HG03378 (cell line): ENCODE data around the gene PRKCA.

Source experiments
- ATAC-seq: cut with Tn5 transposase; IDR thresholded peaks from one replicate; pipeline ENCODE4 v1.9.1; 2021; ENCODE audit warnings: mild to moderate bottlenecking, moderate library complexity; ENCODE audit not compliant: unreplicated experiment

Gene PRKCA

DNA sequence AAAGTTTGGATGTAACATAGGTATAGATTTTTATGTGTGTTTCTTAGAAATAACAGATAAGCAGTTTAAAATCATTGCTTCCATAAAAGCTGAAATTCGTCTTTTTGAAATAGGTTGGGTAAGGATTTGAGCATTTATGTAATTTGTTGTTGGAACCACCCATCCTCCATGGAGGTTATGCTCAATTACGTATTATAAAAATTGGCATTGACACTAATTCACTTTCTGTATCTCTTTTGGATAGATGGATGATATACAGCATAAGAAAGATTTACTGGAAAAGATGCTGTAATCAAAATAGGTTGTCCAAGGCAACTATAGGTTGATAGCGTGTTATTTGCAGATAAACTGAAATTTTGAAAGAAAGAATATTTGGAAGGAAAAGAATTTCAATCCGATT, 105.5 kb downstream of the PRKCA start:
- no peak for ATAC-seq

DNA sequence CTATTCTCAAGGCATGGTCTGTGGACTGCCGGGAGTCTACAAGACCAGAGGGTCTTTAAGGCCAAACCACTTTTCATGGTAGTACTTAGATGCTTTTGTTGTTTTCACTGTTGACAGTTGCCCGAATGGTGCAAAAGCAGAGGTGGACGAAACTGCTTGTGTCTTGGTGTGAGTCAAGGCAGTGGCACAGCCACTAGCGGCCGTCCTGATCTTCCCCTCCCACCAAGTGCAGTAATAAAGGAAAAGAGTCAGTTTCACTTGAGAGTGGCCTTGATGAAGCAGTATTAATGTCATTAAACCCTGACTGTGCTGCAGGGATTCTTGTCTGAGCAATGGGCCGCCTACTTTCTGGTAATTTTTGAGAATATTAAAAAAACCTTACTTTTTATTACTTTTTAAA, 109.1 kb downstream of the PRKCA start:
- ATAC-seq: no peak

- no peak for ATAC-seq
Observed at GRCh38 chr17:66412857-66413558, 110.6 kb downstream of the PRKCA start.

- no peak for ATAC-seq
Observed at GRCh38 chr17:66413559-66414520, 111.4 kb downstream of the PRKCA start.

GRCh38 chr17:66414561-66415175, 112.3 kb downstream of the PRKCA start:
- ATAC-seq: no peak

GRCh38 chr17:66415366-66416206, 113.2 kb downstream of the PRKCA start:
- ATAC-seq: no peak

GRCh38 chr17:66416207-66416940, 114.0 kb downstream of the PRKCA start:
- no peak for ATAC-seq

GRCh38 chr17:66417300-66417719, 114.9 kb downstream of the PRKCA start:
- ATAC-seq: no peak

- ATAC-seq: no peak
Observed at GRCh38 chr17:66420961-66421371, 118.6 kb downstream of the PRKCA start.

GRCh38 chr17:66422186-66422585, 119.8 kb downstream of the PRKCA start:
- no peak for ATAC-seq

DNA sequence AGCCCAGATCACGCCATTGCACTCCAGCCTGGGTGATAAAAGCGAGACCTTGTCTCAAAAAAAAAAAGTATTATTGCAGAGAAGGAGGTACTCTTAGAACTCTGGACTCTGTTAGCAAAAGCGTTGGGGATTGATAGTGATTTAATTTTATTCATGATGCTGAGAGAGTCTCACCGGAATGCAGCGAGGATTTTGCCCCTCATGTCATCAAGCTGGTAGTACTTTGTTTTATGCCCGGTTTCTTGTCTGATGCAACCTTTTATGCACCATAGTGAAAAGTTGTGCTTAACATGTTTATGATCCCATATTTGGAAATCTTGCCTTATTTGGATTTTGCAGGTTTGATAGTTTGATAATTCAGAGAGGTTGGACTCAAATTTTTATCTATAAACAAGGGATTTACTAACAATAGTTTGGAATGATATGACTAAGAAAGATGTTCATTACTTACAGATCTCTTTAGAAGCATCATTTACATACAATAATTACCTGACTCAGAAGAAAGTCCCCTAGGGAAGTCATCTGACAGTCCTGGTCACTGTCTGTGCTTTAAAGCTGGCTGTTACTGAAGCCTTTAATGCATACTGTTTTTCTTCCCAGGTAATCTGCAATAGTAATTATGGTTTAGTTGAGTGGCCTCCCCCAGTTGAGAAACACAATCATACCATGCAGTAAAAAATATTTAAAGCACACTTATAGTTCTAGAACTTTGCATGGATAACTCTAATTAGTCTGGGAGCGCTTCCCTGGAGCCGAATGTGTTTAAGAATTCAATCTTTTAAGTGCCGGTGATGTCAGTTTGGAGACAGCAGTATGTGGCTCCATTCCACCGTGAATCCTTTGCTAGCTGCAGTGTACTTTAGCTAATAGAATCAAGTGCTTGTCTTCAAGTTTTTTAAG, 120.9 kb downstream of the PRKCA start:
- no peak for ATAC-seq

GRCh38 chr17:66425756-66426396, 123.5 kb downstream of the PRKCA start:
- ATAC-seq: no peak

DNA sequence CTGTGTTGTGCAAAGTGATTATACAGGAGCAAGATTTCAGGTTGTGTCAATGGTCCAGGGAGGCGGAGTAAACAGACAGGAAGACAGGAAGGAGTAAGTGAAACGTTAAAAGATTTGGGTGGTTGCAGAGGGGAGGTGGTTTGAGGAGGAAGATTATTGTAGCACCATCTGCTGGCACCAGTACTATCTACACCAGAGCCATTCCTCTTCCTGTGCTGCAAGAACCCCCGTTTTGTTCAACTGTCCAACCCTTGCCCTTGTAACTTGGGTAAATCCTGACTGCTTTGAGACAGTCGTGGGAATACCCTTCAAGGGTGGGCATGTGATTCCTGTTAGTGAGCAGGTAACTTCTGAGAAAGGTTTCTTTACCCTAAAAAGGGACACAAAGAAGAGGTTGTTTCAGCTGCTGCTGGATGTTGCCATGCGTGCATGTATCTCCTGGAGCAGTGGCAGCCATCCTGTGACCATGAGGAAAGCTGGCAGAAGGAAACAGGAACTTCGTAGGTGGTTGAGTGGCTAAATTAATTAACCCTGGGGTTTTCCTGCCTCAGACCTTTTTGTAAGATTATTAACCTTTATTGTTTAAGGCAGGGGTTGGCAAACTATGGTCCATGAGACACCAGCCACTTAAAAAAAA, 124.1 kb downstream of the PRKCA start:
- ATAC-seq: no peak

- no peak for ATAC-seq
Observed at GRCh38 chr17:66427134-66427533, 124.7 kb downstream of the PRKCA start.

GRCh38 chr17:66429680-66430079, 127.3 kb downstream of the PRKCA start:
- no peak for ATAC-seq

GRCh38 chr17:66430846-66431795, 128.7 kb downstream of the PRKCA start:
- ATAC-seq: no peak

- no peak for ATAC-seq
Observed at GRCh38 chr17:66431910-66432309, 129.5 kb downstream of the PRKCA start.
